ENCODE measurements around the gene IL1RAPL1. TPM values are rescaled to one million over a fixed set of nuclear protein-coding genes. Genes with fewer than 3 reads are reported as not detected.

The IL1RAPL1 gene
- total and polyA plus RNA-seq, 9 of the 15 experiments (the other 6 are each of a cell fraction or from before 2014, with no cell fraction given) = 0.04 to 0.07 (median 0.04) TPM; not detected in 6

GRCh38 chrX:29890646-29891200, 1303.5 kb downstream of the IL1RAPL1 start:
- Histone ChIP-seq H2AFZ (ENCODE audit: low read depth, low read length) (no peak overlapping the region), H3K4me1 (replicated peaks in 1 of 2; ENCODE audit: control insufficient read depth in 2 of 2, insufficient read depth in 2 of 2, low read length in 2 of 2) (no peaks in the 10 kb centered on the region), H3K4me3 (no peak overlapping the region), H3K27ac (ENCODE audit: extremely low read depth, low read depth, low read length) (no peak overlapping the region), H3K9ac (ENCODE audit: insufficient read depth in 1 of 2, low read depth in 2 of 2, low read length in 2 of 2) (no peak overlapping the region), H4K20me1 (replicated peaks; ENCODE audit: control insufficient read depth, insufficient read depth, low read length) (no peaks in the 10 kb centered on the region), H3K36me3 (ENCODE audit: control insufficient read depth, insufficient read depth, low read length) (no peaks in the 10 kb centered on the region), H3K79me2 (ENCODE audit: control insufficient read depth, insufficient read depth, low read length) (no peaks in the 10 kb centered on the region), H3K9me3 (replicated peaks; ENCODE audit: control insufficient read depth, insufficient read depth, low read depth, low read length) (no peaks in the 10 kb centered on the region), H3K27me3 (ENCODE audit: control insufficient read depth in 2 of 2, insufficient read depth in 2 of 2, low read length in 2 of 2) (no peaks in the 10 kb centered on the region), H3K4me2 (ENCODE audit: insufficient read depth, low read length) (no peak overlapping the region), H3K9me1 (ENCODE audit: control insufficient read depth, insufficient read depth, low read length) (no peaks in the 10 kb centered on the region)
- intact Hi-C loops (cut with micrococcal nuclease) (no loop called here), in situ Hi-C loops (cut with MboI) (no loop called here)
- BruUV-seq (replicated peaks) = no TSS peak
- no peak for TF ChIP-seq SRSF3 (IDR thresholded peaks at IDR 0.05; ENCODE audit: insufficient read depth, low read length)
- TF ChIP-seq ZNF655 (CRISPR knock-in tag; IDR thresholded peaks at IDR 0.05) = no peak
- no peak for TF ChIP-seq FOXP1 (CRISPR knock-in tag; IDR thresholded peaks at IDR 0.05)
- no peak for FAIRE-seq
- POLR2A ChIA-PET = no interaction called here
- CTCF ChIA-PET (ENCODE audit: low intra/inter-chr PET ratio) = no interaction called here
- WGBS (ENCODE audit: insufficient coverage, low coverage, missing lambda C conversion rate) = 0% methylated on average over 2 of the region's 2 CpGs
- DNase-seq (ENCODE audit: extremely low read depth in 1 of 4, low spot score in 3 of 4) = no peak
- no peak for ATAC-seq

GRCh38 chrX:29902004-29902403, 1314.8 kb downstream of the IL1RAPL1 start:
- ChIA-PET CTCF (ENCODE audit: low intra/inter-chr PET ratio) (no interaction called here), POLR2A (no interaction called here)
- H3K9me1 ChIP-seq (ENCODE audit: control insufficient read depth, insufficient read depth, low read length) = no peaks in the 10 kb centered on the region
- H3K27me3 ChIP-seq (ENCODE audit: control insufficient read depth in 2 of 2, insufficient read depth in 2 of 2, low read length in 2 of 2) = no peaks in the 10 kb centered on the region
- no peaks in the 10 kb centered on the region for H4K20me1 ChIP-seq (replicated peaks; ENCODE audit: control insufficient read depth, insufficient read depth, low read length)
- no peak overlapping the region for H3K4me2 ChIP-seq (ENCODE audit: insufficient read depth, low read length)
- FAIRE-seq (no peak), DNase-seq (ENCODE audit: extremely low read depth in 1 of 4, low spot score in 3 of 4) (no peak), ATAC-seq (no peak)
- in situ Hi-C loops (cut with MboI) = no loop called here
- BruUV-seq (replicated peaks) = no TSS peak
- H3K4me3 ChIP-seq = no peak overlapping the region
- H3K36me3 ChIP-seq (ENCODE audit: control insufficient read depth, insufficient read depth, low read length) = no peaks in the 10 kb centered on the region
- WGBS (ENCODE audit: insufficient coverage, low coverage, missing lambda C conversion rate) = 6% methylated on average over 3 of the region's 3 CpGs
- H2AFZ ChIP-seq (ENCODE audit: low read depth, low read length) = no peak overlapping the region
- no peaks in the 10 kb centered on the region for H3K9me3 ChIP-seq (replicated peaks; ENCODE audit: control insufficient read depth, insufficient read depth, low read depth, low read length)
- H3K79me2 ChIP-seq (ENCODE audit: control insufficient read depth, insufficient read depth, low read length) = no peaks in the 10 kb centered on the region
- intact Hi-C loops (cut with micrococcal nuclease) = no loop called here
- H3K9ac ChIP-seq (ENCODE audit: insufficient read depth in 1 of 2, low read depth in 2 of 2, low read length in 2 of 2) = no peak overlapping the region
- H3K27ac ChIP-seq (ENCODE audit: extremely low read depth, low read depth, low read length) = no peak overlapping the region
- no peaks in the 10 kb centered on the region for H3K4me1 ChIP-seq (replicated peaks in 1 of 2; ENCODE audit: control insufficient read depth in 2 of 2, insufficient read depth in 2 of 2, low read length in 2 of 2)
- TF ChIP-seq POLR3G (IDR thresholded peaks at IDR 0.05; ENCODE audit: extremely low read depth, insufficient read length, insufficient replicate concordance) (no peak), DMBX1 (CRISPR knock-in tag; IDR thresholded peaks at IDR 0.05; ENCODE audit: borderline replicate concordance) (no peak), SUPT5H (IDR thresholded peaks at IDR 0.05) (no peak), ZNF134 (CRISPR knock-in tag; conservative IDR thresholded peaks at IDR 0.05) (no peak), ZC3H11A (IDR thresholded peaks at IDR 0.05; ENCODE audit: low read depth, low read length) (no peak), PHTF2 (CRISPR knock-in tag; IDR thresholded peaks at IDR 0.05) (no peak), HMG20A (CRISPR knock-in tag; conservative IDR thresholded peaks at IDR 0.05) (no peak), MEF2A (IDR thresholded peaks at IDR 0.05; ENCODE audit: control insufficient read depth, low read depth, low read length) (no peak), ZBTB2 (IDR thresholded peaks at IDR 0.05) (no peak), MXD1 (CRISPR knock-in tag; IDR thresholded peaks at IDR 0.05; ENCODE audit: borderline replicate concordance, poor library complexity, severe bottlenecking) (no peak), ADNP (tag; IDR thresholded peaks at IDR 0.05) (no peak), ZNF77 (CRISPR knock-in tag; IDR thresholded peaks at IDR 0.05) (no peak)

Measured in K562 (cell line).